K562 (cell line): ENCODE data around the gene MYG1. TPM values are rescaled to one million over a fixed set of nuclear protein-coding genes. Genes with fewer than 3 reads are reported as not detected.
"Not testable (repeated sequence)": the region's sequence is repeated elsewhere in the genome, so short reads cannot be mapped to it uniquely, and the experiment has no call there.

Experiments used
- ATAC-seq: fragments of 200-7000 bp; cut with Tn5 transposase; 3 replicates; pipeline ENCODE4 v1.9.1; 2020; ENCODE audit warnings: moderate library complexity
- BruUV-seq: library from RNA; stranded (reverse); fragments of 400-500 nt; replicated peaks from 2 replicates; lab custom pipeline; 2021; lab: Mats Ljungman, UMichigan
- CTCF ChIA-PET: fragments of 300-600 bp; formaldehyde crosslinking; extraction: SDS; loops from one replicate; lab custom pipeline; 2021; ENCODE audit warnings: low intra/inter-chr PET ratio; lab: Yijun Ruan, JAX
- POLR2A ChIA-PET: fragments of 300-600, 350-650 bp; sonication (Branson Sonifier 250); formaldehyde crosslinking; extraction: SDS; loops from one replicate; lab custom pipeline; 2021; ENCODE audit warnings: antibody characterized with exemption, inconsistent platforms; lab: Yijun Ruan, JAX
- DNase-seq, 4 experiments: peaks; one replicate each; pipeline versions ENCODE4 v3.0.0 to v3.0.0-alpha.2; 2011 to 2018; ENCODE audit warnings: low spot score in 3 of 4, mixed read lengths in 3 of 4; ENCODE audit errors: extremely low read depth in 1 of 4
- FAIRE-seq: peaks from 2 replicates; lab custom pipeline; 2011; peaks lifted over from hg19 to GRCh38; lab: Jason Lieb, UNC
- H2AFZ ChIP-seq: 2 replicates; pipeline ENCODE4 v1.6.0; 2011; ENCODE audit warnings: low read depth, low read length, control low read depth, inconsistent platforms
- H3K27ac ChIP-seq: fragments of 200-600 bp; 3 replicates; pipeline ENCODE4 v1.8.0; 2011; ENCODE audit warnings: low read depth, mild to moderate bottlenecking, control low read depth, inconsistent platforms, low read length, moderate library complexity, mixed read lengths; ENCODE audit errors: extremely low read depth
- H3K27me3 ChIP-seq, 2 experiments: fragments of 300-600 bp in 1 of 2; 2 replicates in 1 of 2; 3 replicates in 1 of 2; pipeline versions ENCODE4 v1.6.0 to v1.8.0; 2011; ENCODE audit warnings: inconsistent platforms in 2 of 2, low read length in 2 of 2, mild to moderate bottlenecking in 1 of 2, mixed read lengths in 1 of 2, moderate library complexity in 1 of 2; ENCODE audit not compliant: control insufficient read depth in 2 of 2, insufficient read depth in 2 of 2
- H3K36me3 ChIP-seq: fragments of 300-600 bp; 3 replicates; pipeline ENCODE4 v1.8.0; 2011; ENCODE audit warnings: mild to moderate bottlenecking, low read length, inconsistent platforms; ENCODE audit not compliant: control insufficient read depth, insufficient read depth
- H3K4me1 ChIP-seq, 2 experiments: fragments of 200-600 bp in 1 of 2; replicated peaks in 1 of 2; 2 replicates in 1 of 2; 3 replicates in 1 of 2; pipeline versions ENCODE4 v1.5.1 to v1.8.0; 2011; ENCODE audit warnings: inconsistent platforms in 2 of 2, low read length in 2 of 2, mild to moderate bottlenecking in 1 of 2, mixed read lengths in 1 of 2, moderate library complexity in 1 of 2; ENCODE audit not compliant: control insufficient read depth in 2 of 2, insufficient read depth in 2 of 2
- H3K4me2 ChIP-seq: 2 replicates; pipeline ENCODE4 v1.6.1; 2011; ENCODE audit warnings: low read length, control low read depth, inconsistent platforms, mixed read lengths; ENCODE audit not compliant: insufficient read depth
- H3K4me3 ChIP-seq: fragments of 200-600 bp; sonication (generic), shearing (Covaris generic); 2 replicates; pipeline ENCODE4 v1.5.1; 2016; ENCODE audit warnings: control low read depth, inconsistent platforms
- H3K79me2 ChIP-seq: fragments of 200-600 bp; 3 replicates; pipeline ENCODE4 v1.8.0; 2011; ENCODE audit warnings: low read length, inconsistent platforms; ENCODE audit not compliant: control insufficient read depth, insufficient read depth
- H3K9ac ChIP-seq, 2 experiments: 2 replicates each; pipeline versions ENCODE4 v1.6.0 to v1.6.1; 2011; ENCODE audit warnings: low read depth in 2 of 2, low read length in 2 of 2, control low read depth in 1 of 2, inconsistent platforms in 1 of 2, mild to moderate bottlenecking in 1 of 2, mixed read lengths in 1 of 2; ENCODE audit not compliant: insufficient read depth in 1 of 2
- H3K9me1 ChIP-seq: one replicate; pipeline ENCODE4 v1.6.0; 2011; ENCODE audit warnings: inconsistent platforms, mild to moderate bottlenecking, low read length, moderate library complexity; ENCODE audit not compliant: control insufficient read depth, insufficient read depth
- H3K9me3 ChIP-seq: replicated peaks from 2 replicates; pipeline ENCODE4 v1.5.1; 2011; ENCODE audit warnings: low read depth, low read length, inconsistent platforms; ENCODE audit not compliant: control insufficient read depth, insufficient read depth
- H4K20me1 ChIP-seq: replicated peaks from 2 replicates; pipeline ENCODE4 v1.6.1; 2011; ENCODE audit warnings: low read length, inconsistent platforms, mixed read lengths; ENCODE audit not compliant: control insufficient read depth, insufficient read depth
- ZBTB40 ChIP-seq, 2 experiments: fragments of 450-650 bp in 1 of 2; sonication (generic) in 1 of 2; formaldehyde crosslinking in 1 of 2; IDR thresholded peaks; 2 replicates each; pipeline versions ENCODE4 v1.7.1 to v1.9.0; 2016 to 2022; ENCODE audit warnings: inconsistent platforms in 1 of 2, mild to moderate bottlenecking in 1 of 2, missing genetic modification reagents in 1 of 2
- WGBS: fragments of 100-300 bp; shearing (Covaris generic); methylation state at CpG from one replicate; pipeline ENCODE4 v1.1.6; 2016; ENCODE audit warnings: low coverage, mixed read lengths; ENCODE audit not compliant: insufficient coverage; ENCODE audit errors: missing lambda C conversion rate; 5-methylcytosine and 5-hydroxymethylcytosine counted together
- in situ Hi-C: fragments of 300-500 bp; cut with MboI; formaldehyde crosslinking; loops from 4 replicates; pipeline ENCODE4 v1.15.0; 2018; ENCODE audit warnings: inconsistent platforms, mixed read lengths
- intact Hi-C: fragments of 100-400 bp; cut with micrococcal nuclease; formaldehyde crosslinking; loops from 2 replicates; pipeline ENCODE4 v1.14.2; 2022
- polyA plus RNA-seq, 8 experiments: library from polyadenylated mRNA; depleted of rRNA in 4 of 8; stranded (reverse) in 5 of 8; unstranded in 3 of 8; fragments of >200 nt; fragmentation: Nextera tagmentation in 2 of 8; fragmentation: Illumina TruSeq in 1 of 8; extraction: Ambion mirVana in 2 of 8; extraction: Trizol in 1 of 8; gene quantifications; 2 replicates each; pipeline versions ENCODE4 v1.2.1 to v1.2.3, GENCODE V29; 2011 to 2014; ENCODE audit warnings: inconsistent platforms in 1 of 8, missing spikeins in 1 of 8
- total RNA-seq, 7 experiments: library from RNA; depleted of rRNA in 6 of 7; stranded (reverse); fragments of >200 nt in 6 of 7; fragmentation: Illumina TruSeq in 2 of 7; extraction: Trizol in 2 of 7; gene quantifications; 2 replicates each; pipeline versions ENCODE4 v1.2.1 to v1.2.3, GENCODE V29; 2011 to 2021; ENCODE audit warnings: low replicate concordance in 1 of 7

Gene MYG1
- total and polyA plus RNA-seq, 9 of the 15 experiments (the other 6 are each of a cell fraction or from before 2014, with no cell fraction given): 0.45 to 5.6 (median 2.1) TPM

DNA sequence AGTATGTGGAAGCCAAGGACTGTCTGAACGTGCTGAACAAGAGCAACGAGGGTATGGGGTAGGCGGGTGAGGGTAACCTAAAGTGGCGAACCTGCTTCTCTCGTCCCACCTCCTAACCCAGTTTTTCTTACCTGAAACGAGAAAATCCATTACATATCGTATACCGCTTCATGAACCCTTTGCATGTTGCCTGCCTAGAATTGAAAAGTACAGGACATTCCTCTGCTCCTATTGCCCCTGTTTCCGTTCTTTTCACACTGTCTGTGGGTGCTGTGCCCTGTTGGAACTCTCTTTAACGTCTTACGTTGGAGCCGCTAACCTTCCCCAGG lies 3.6 kb upstream of the MYG1 start (continued):
- no peak for TF ChIP-seq ZBTB40 (IDR thresholded peaks at IDR 0.05)
- TF ChIP-seq ZBTB40 (CRISPR knock-in tag; IDR thresholded peaks at IDR 0.05): no peak

- H2AFZ ChIP-seq, H4K20me1 ChIP-seq, intact Hi-C loops, CTCF ChIA-PET, ATAC-seq, H3K9me3 ChIP-seq, BruUV-seq, FAIRE-seq, H3K27me3 ChIP-seq, H3K27ac ChIP-seq, in situ Hi-C loops, DNase-seq, H3K9me1 ChIP-seq: not testable (repeated sequence)
- H3K4me3 ChIP-seq: 0 out of 2 replicates have a peak overlapping the region, but pooled peaks have one; percentile 70
- H3K36me3 ChIP-seq: peaks cover 73% of the 10 kb centered on the region
- WGBS: 96% methylated on average over 10 of the region's 10 CpGs
- H3K9ac ChIP-seq: peak overlapping the region in 1 of 2 experiments; percentile 94; a peak in 2 of 4 replicates
- POLR2A ChIA-PET: interaction anchor here (1.0 to 2.1 kb wide), 4 partner anchors 14 to 108 kb away, joined by 3 to 8 read pairs (median 5); partner anchors contain the start of gene AAAS
- peaks cover 28% of the 10 kb centered on the region for H3K79me2 ChIP-seq
- peaks cover 23 to 28% of the 10 kb centered on the region in 2 experiments; a peak in 4 of 5 replicates for H3K4me1 ChIP-seq
- H3K4me2 ChIP-seq: 0 out of 2 replicates have a peak overlapping the region, but pooled peaks have one; percentile 8
Measured at GRCh38 chr12:53297106-53297505, 2.4 kb upstream of the MYG1 start.
